ENCODE measurements around the gene GUCA1A.
"Not testable (repeated sequence)": the region's sequence is repeated elsewhere in the genome, so short reads cannot be mapped to it uniquely, and the experiment has no call there.

GUCA1A gene

DNA sequence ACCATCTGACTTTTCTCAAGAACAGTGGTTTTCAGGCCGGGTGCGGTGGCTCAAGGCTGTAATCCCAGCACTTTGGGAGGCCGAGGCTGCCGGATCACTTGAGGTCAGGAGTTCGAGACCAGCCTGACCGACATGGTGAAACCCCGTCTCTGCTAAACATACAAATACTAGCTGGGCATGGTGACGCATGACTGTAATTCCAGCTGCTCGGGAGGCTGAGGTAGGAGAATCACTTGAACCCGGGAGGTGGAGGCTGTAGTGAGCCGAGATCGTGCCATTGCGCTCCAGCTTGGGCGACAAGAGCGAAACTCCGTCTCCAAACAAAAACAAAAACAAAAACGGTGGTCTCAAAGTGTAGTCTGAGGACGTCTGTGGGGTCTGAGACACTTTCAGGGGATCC, 43.3 kb downstream of the GUCA1A start:
- DNase-seq: not testable (repeated sequence)

DNA sequence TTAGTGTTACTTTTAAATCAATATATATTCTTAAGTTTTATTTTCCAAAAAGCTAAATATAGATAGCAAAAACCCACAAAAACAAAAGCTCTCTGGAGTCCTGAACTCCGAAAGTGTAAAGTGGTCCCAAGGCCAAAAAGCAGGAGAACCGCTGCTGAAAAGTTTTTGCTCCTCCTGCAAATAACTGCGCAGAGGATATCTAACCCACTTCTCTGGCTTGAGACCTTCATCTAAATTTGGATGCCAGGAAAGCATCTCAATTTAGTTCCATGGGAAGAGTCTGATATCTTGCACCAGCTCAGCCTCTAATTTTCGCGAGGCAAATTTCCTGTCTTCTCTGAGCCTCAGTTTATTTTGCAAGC, 44.0 kb downstream of the GUCA1A start:
- no peak for DNase-seq

GRCh38 chr6:42217519-42218367, 44.6 kb downstream of the GUCA1A start, which contains the start of gene MRPS10:
TSS of gene MRPS10 (minus strand) at chr6:42217861. CDS start at chr6:42217849, 12 bp downstream.
- DNase-seq: peak; percentile 94

- DNase-seq: no peak
These were observed 47.6 kb downstream of the GUCA1A start for GRCh38 chr6:42220807-42221206.

DNA sequence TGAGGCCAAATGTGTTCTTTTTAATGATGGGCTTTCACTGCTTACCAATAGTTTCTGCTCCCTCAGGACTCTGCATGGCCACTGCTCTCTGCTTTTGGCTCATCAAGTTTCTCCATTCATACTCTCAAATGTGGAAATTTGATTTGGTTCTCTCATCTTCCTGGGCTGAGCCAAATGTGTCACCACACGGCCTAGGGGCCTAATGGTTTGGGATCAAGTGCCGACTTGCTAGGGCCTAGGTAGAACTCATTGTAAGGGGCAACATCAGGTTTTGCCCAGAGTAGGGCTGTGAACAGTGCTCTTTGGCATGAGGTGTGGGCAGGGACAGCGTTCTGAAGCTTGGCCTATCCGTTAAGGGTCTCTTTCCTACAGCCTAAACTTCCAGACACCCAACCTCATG, 48.4 kb downstream of the GUCA1A start:
- no peak for DNase-seq

DNA sequence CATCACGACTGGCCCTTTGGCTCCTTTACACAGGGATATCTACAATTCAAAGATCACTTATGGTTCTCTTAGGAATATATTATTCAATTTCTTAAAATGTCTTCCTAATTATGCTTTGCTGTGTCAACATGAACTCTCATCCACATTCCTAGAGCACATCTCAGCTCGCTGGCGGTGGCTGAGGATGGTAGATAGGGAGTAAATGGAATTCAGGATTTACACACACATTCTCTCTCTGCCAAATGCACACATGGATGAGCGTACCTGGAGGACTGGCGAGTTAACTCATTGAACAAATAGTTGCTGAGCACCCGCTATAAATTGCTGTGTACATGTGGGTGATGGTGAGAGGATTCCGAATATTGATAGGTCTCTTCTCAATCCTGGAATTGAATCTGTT, 49.3 kb downstream of the GUCA1A start:
- DNase-seq: no peak

- no peak for DNase-seq
These were observed 51.3 kb downstream of the GUCA1A start for GRCh38 chr6:42224222-42225028.

DNA sequence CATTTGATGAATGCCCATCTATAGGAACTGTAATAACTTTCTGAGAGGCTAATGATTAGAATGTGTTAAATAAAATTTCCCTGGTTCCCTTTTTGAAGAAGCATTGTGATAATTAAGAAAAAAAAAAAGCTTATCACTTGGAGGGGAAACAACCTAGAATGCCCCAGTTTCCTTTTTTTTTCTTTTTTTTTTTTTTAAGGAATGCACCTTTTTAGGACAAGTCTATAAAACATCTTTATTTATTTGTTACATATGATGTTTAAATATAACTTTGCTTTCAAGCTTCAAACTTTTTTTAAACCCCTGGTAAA, 51.8 kb downstream of the GUCA1A start:
- DNase-seq: no peak

- no peak for DNase-seq
These were observed 52.3 kb downstream of the GUCA1A start for GRCh38 chr6:42225419-42225818.

DNA sequence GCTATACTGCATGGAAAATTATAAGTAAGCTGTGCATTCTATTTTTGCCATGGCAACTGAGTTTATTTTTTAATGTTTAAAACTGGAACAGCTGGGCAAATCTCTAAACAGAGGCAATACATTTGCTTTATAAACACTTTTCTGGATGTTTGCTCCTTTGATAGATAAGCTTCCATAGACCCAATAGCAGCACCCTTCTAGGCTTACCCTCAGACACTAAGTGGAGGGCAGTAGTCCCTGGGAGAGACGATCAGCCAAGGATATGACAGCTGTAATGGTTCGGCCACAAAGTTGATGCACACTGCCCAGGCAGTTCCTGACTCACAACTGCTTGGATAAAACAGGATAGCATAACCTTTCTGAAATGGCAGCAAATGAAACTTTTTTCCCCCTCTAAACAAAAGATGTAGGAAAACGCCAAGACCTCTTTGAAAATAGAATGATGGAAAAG, 53.0 kb downstream of the GUCA1A start:
- no peak for DNase-seq

GRCh38 chr6:42226645-42227143, 53.5 kb downstream of the GUCA1A start:
- DNase-seq: no peak

- no peak for DNase-seq
These were observed 54.1 kb downstream of the GUCA1A start for GRCh38 chr6:42227173-42227850.

GRCh38 chr6:42228305-42228704, 55.1 kb downstream of the GUCA1A start:
- DNase-seq: no peak
